Heart right ventricle (tissue), 16 donors: Measurements from ENCODE around the gene IGSF3. TPM values are rescaled to one million over a fixed set of nuclear protein-coding genes. Genes with fewer than 3 reads are reported as not detected.

Experiments used
- ATAC-seq, 8 donors: fragments of 200-7000 bp; cut with Tn5 transposase; one replicate each; pipeline ENCODE4 v1.9.1; 2020; ENCODE audit warnings: mild to moderate bottlenecking in 8 of 8, moderate library complexity in 8 of 8, moderate number of reproducible peaks in 1 of 8
- DNase-seq, 2 donors: peaks; one replicate each; pipeline ENCODE4 v3.0.0-alpha.2; 2020
- H3K27ac ChIP-seq, 10 donors: fragments of 200-600 bp; sonication (generic) in 2 of 10; one replicate each; pipeline versions ENCODE4 v1.5.0 to v1.8.0; 2020 to 2022; ENCODE audit warnings: mild to moderate bottlenecking in 3 of 10
- H3K27me3 ChIP-seq, 7 donors: fragments of 200-600 bp; one replicate each; pipeline ENCODE4 v1.8.0; 2021 to 2022; ENCODE audit warnings: mild to moderate bottlenecking in 2 of 7
- H3K36me3 ChIP-seq, 9 donors: fragments of 200-600 bp; sonication (generic) in 1 of 9; one replicate each; pipeline versions ENCODE4 v1.5.0 to v1.8.0; 2020 to 2022; ENCODE audit warnings: mild to moderate bottlenecking in 2 of 9
- H3K4me1 ChIP-seq, 9 donors: fragments of 200-600 bp; sonication (generic) in 1 of 9; one replicate each; pipeline versions ENCODE4 v1.5.0 to v1.8.0; 2020 to 2022; ENCODE audit warnings: mild to moderate bottlenecking in 4 of 9
- H3K4me3 ChIP-seq, 10 donors: fragments of 200-600 bp; sonication (generic) in 2 of 10; one replicate each; pipeline versions ENCODE4 v1.5.0 to v1.8.0; 2020 to 2022; ENCODE audit warnings: mild to moderate bottlenecking in 7 of 10, moderate library complexity in 2 of 10
- H3K9me3 ChIP-seq, 11 donors: fragments of 200-600 bp in 10 of 11; sonication (generic) in 2 of 11; one replicate each; pipeline versions ENCODE4 v1.5.0 to v1.8.0; 2013 to 2022; ENCODE audit warnings: mild to moderate bottlenecking in 2 of 11, control low read depth in 1 of 11, moderate library complexity in 1 of 11
- CTCF ChIP-seq, 9 donors: fragments of 200-600 bp; sonication (generic) in 2 of 9; IDR thresholded peaks; one replicate each; pipeline versions ENCODE4 v1.5.0 to v1.8.0; 2021 to 2022; ENCODE audit warnings: antibody characterized with exemption in 9 of 9, mild to moderate bottlenecking in 5 of 9, moderate library complexity in 1 of 9
- WGBS, 2 donors: extraction: QIAGEN DNeasy Blood & Tissue Kit; methylation state at CpG; one replicate each; pipeline ENCODE4 v1.1.7; 2013; ENCODE audit warnings: inconsistent platforms in 1 of 2; 5-methylcytosine and 5-hydroxymethylcytosine counted together
- intact Hi-C, 10 donors: fragments of 100-400 bp; cut with DNase I; formaldehyde crosslinking; loops; one replicate each; pipeline versions ENCODE4 v1.11.1 to v1.14.2; 2022
- polyA plus RNA-seq, 2 donors: library from polyadenylated mRNA; stranded (reverse); fragments of 200-250 nt; gene quantifications; one replicate each; pipeline ENCODE4 v1.2.3, GENCODE V29; 2013
- total RNA-seq, 10 donors: library from RNA; stranded (reverse); fragmentation: NEBNext Ultra II Directional in 3 of 10; extraction: Animal tissue kit (Norgen Biotek cat#: 25700) in 3 of 10; gene quantifications; one replicate each; pipeline versions ENCODE4 v1.2.1 to v1.2.4, GENCODE V29; 2021 to 2023
- donor health status: Arrhythmogenic right ventricular cardiomyopathy.
- donor health status: ischemic (EF 13 %, LVEDD 7.1; RV severe dilation, severe dysfunction).
- donor health status: healthy with polysubstance abuse.
- donor health status: DM: no; HTN: yes; CAD: no.
- donor health status: DM: no; HTN: no; CAD: no.
- donor health status: ischemic (EF 25% LVEDD 6.9; RV normal size, moderate dysfunction).
- donor health status: ischemic (EF 25% LVEDD 5.7; RV mildly dilated, moderate dysfunction).
- donor health status: healthy.
- donor health status: DM: yes; HTN: yes; CAD: no.
- donor health status: Ischemic cardiomyopathy.
- donor health status: ischemic (EF 35%, LVEDD 5.7; RV mildly dilated, moderate dysfunction).
- donor health status: nonischemic (EF 11% LVEDD 7.7; RV severe dilation, severe dysfunction).
- donor health status: DM: yes; HTN: yes; CAD: no.
- donor health status: PGD.
- donor health status: ischemic (EF 29% LVEDD 5.4; RV normal size, mild dysfunction).
- donor health status: nonischemic (EF 23%, LVEDD 6.1; RV moderate dilation, normal function).

The IGSF3 gene
- total and polyA plus RNA-seq, 12 donors: 4.0 to 21.2 (median 12.8) TPM

GRCh38 chr1:116678732-116679090, 11.2 kb upstream of the IGSF3 start:
- no peak overlapping the region for H3K4me3 ChIP-seq
- WGBS, 2 donors: 54 to 63% methylated on average over 2 of the region's 2 CpGs
- H3K4me1 ChIP-seq: no peaks in the 10 kb centered on the region
- DNase-seq: no peak
- no peak overlapping the region for H3K27ac ChIP-seq
- H3K27me3 ChIP-seq: peaks cover 0 to 10% (median 0%) of the 10 kb centered on the region in 7 donors
- intact Hi-C loops: loop anchor here in 2 of 10 donors (10.0 kb wide), 1 partner anchor 104 kb away; the partner anchor contains the start of gene CD58 (in 2 of the 2)
- TF ChIP-seq CTCF (IDR thresholded peaks at IDR 0.05): no peak
- ATAC-seq: no peak
- peaks cover 0 to 4% (median 0%) of the 10 kb centered on the region in 11 donors for H3K9me3 ChIP-seq
- H3K36me3 ChIP-seq: no peaks in the 10 kb centered on the region

GRCh38 chr1:116677474-116678062, 10.0 kb upstream of the IGSF3 start:
- intact Hi-C loops: loop anchor here in 2 of 10 donors (10.0 kb wide), 1 partner anchor 103 kb away; the partner anchor contains the start of gene CD58 (in 2 of the 2)
- Histone ChIP-seq H3K27ac (no peak overlapping the region), H3K9me3 (peaks cover 0 to 4% (median 0%) of the 10 kb centered on the region in 11 donors), H3K4me1 (peaks cover 0 to 3% (median 0%) of the 10 kb centered on the region in 9 donors), H3K4me3 (no peak overlapping the region), H3K27me3 (peaks cover 0 to 10% (median 4%) of the 10 kb centered on the region in 7 donors), H3K36me3 (no peaks in the 10 kb centered on the region)
- DNase-seq (no peak), ATAC-seq (no peak)
- 62 to 82% methylated on average over 2 of the region's 2 CpGs for WGBS, 2 donors
- TF ChIP-seq CTCF (IDR thresholded peaks at IDR 0.05): no peak

DNA sequence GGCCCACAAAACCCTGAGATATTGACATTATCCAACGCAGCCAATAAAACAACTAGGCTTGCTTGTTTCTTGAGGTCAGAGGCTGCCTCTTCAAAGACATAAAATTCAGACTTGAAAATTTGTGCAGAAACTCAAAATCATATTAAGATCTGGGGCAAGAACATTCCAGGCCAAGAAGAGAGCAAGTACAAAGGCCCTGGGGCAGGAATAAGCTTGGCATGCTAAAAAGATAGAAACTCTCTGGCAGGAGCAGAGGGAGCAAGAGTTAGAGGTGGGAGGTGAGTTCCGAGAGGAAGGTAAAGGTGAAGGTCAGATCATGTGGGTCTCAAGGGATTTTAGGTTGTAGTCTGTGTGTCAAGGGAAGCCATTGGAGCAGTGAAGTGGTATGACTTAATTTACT, 8.8 kb upstream of the IGSF3 start:
- WGBS, 2 donors: 93 to 95% methylated on average over 2 of the region's 2 CpGs
- H3K27ac ChIP-seq: no peak overlapping the region
- intact Hi-C loops: loop anchor here in 2 of 10 donors (10.0 kb wide), 1 partner anchor 101 kb away; the partner anchor contains the start of gene CD58 (in 2 of the 2)
- no peak for TF ChIP-seq CTCF (IDR thresholded peaks at IDR 0.05)
- no peak overlapping the region for H3K4me3 ChIP-seq
- ATAC-seq (no peak), DNase-seq (no peak)
- peaks cover 0 to 14% (median 4%) of the 10 kb centered on the region in 7 donors for H3K27me3 ChIP-seq
- no peaks in the 10 kb centered on the region for H3K9me3 ChIP-seq
- no peaks in the 10 kb centered on the region for H3K36me3 ChIP-seq
- H3K4me1 ChIP-seq: peaks cover 0 to 3% (median 0%) of the 10 kb centered on the region in 9 donors

GRCh38 chr1:116674751-116675150, 7.2 kb upstream of the IGSF3 start:
- Histone ChIP-seq H3K4me3 (no peak overlapping the region), H3K9me3 (no peaks in the 10 kb centered on the region), H3K4me1 (peaks cover 0 to 4% (median 0%) of the 10 kb centered on the region in 9 donors), H3K27ac (no peak overlapping the region), H3K36me3 (no peaks in the 10 kb centered on the region), H3K27me3 (peaks cover 0 to 14% (median 4%) of the 10 kb centered on the region in 7 donors)
- DNase-seq (no peak), ATAC-seq (no peak)
- intact Hi-C loops: loop anchor here in 7 of 10 donors (5.0 to 10.0 kb wide), 4 partner anchors 92 to 102 kb away; partner anchors contain the start of gene CD58 (in 4 of the 7)
- WGBS, 2 donors: 73 to 79% methylated on average over 2 of the region's 2 CpGs
- TF ChIP-seq CTCF (IDR thresholded peaks at IDR 0.05): no peak
